ENCODE results near the gene RTN1.

Gene RTN1

DNA sequence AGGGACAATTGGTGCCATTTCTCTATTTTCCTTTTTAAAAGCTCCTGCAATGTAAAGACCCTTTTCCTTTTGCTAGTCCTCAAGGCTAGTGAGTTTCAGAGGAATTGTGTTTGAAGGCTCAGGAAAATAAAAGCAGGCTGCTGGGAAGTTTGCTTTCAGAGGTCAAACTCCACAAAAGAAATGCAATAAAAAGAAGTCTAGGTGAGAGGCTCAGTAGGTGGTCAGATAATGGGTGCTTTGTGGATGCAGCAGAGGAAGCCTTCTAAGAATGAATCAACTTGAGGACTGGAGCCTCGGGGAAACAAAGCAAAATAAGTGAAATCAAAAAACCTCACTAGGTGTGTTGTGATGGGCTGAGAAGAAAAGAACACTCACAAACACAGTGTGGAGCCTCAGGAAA lies 304.3 kb downstream of the RTN1 start:
- Histone ChIP-seq H3K27ac (no peak overlapping the region), H3K9me3 (no peaks in the 10 kb centered on the region), H3K4me1 (no peaks in the 10 kb centered on the region), H3K4me3 (no peak overlapping the region), H3K36me3 (no peaks in the 10 kb centered on the region), H3K27me3 (no peaks in the 10 kb centered on the region)
- intact Hi-C loops (cut with DNase I; ENCODE audit: low total_unique reads), result no loop called here
- no peak for TF ChIP-seq CTCF (IDR thresholded peaks at IDR 0.05)
- DNase-seq, result no peak

DNA sequence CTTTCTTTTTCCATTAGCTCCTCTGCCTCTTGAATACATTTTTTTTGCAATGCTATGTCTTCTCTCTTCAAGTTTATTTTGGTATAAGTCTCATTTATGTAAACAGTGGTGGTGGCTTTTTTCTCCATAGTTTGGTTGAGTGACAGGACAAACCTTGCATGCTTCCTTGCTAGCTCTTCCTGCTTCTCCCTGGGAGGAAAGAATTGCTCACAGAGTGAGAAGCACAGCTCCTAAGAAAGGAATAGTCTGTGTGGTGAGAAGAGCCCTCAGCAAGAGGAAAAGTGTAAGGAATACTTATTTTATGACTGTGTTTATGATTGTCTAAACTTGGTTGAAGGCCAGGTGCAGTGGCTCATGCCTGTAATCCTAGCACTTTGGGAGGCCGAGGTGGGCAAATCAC lies 305.5 kb downstream of the RTN1 start:
- no peak for TF ChIP-seq CTCF (IDR thresholded peaks at IDR 0.05)
- Histone ChIP-seq H3K36me3 (no peaks in the 10 kb centered on the region), H3K27me3 (no peaks in the 10 kb centered on the region), H3K4me3 (no peak overlapping the region), H3K9me3 (no peaks in the 10 kb centered on the region), H3K27ac (no peak overlapping the region), H3K4me1 (no peaks in the 10 kb centered on the region)
- intact Hi-C loops (cut with DNase I; ENCODE audit: low total_unique reads), result no loop called here
- DNase-seq, result no peak

GRCh38 chr14:59564366-59564765 lies 306.2 kb downstream of the RTN1 start:
- H3K4me3 ChIP-seq, result no peak overlapping the region
- no peaks in the 10 kb centered on the region for H3K27me3 ChIP-seq
- no peaks in the 10 kb centered on the region for H3K36me3 ChIP-seq
- DNase-seq, result no peak
- intact Hi-C loops (cut with DNase I; ENCODE audit: low total_unique reads), result no loop called here
- H3K4me1 ChIP-seq, result no peaks in the 10 kb centered on the region
- TF ChIP-seq CTCF (IDR thresholded peaks at IDR 0.05), result no peak
- H3K9me3 ChIP-seq, result no peaks in the 10 kb centered on the region
- H3K27ac ChIP-seq, result no peak overlapping the region

- no peak overlapping the region for H3K4me3 ChIP-seq
- H3K4me1 ChIP-seq, result no peaks in the 10 kb centered on the region
- peaks cover 0 to 7% (median 6%) of the 10 kb centered on the region in 3 donors for H3K9me3 ChIP-seq
- no peak for DNase-seq
- TF ChIP-seq CTCF (IDR thresholded peaks at IDR 0.05), result no peak
- intact Hi-C loops (cut with DNase I; ENCODE audit: low total_unique reads), result no loop called here
- H3K36me3 ChIP-seq, result no peaks in the 10 kb centered on the region
- no peaks in the 10 kb centered on the region for H3K27me3 ChIP-seq
- no peak overlapping the region for H3K27ac ChIP-seq
Observed at GRCh38 chr14:59547310-59547709, 323.3 kb downstream of the RTN1 start.
